SK-N-SH (cell line): ENCODE results near the gene SND1. TPM values are rescaled to one million over a fixed set of nuclear protein-coding genes. Genes with fewer than 3 reads are reported as not detected.

ENCODE experiments used
- CTCF ChIA-PET: fragments of 300-600, 350-600 bp; formaldehyde crosslinking; extraction: SDS; loops from one replicate; lab custom pipeline; 2021; lab: Yijun Ruan, JAX
- POLR2A ChIA-PET: fragments of 350-600 bp; sonication (Branson Sonifier 250); formaldehyde crosslinking; extraction: SDS; loops from one replicate; lab custom pipeline; 2020; ENCODE audit warnings: antibody characterized with exemption, inconsistent platforms; lab: Yijun Ruan, JAX
- DNase-seq: peaks from one replicate; pipeline ENCODE4 v3.0.0; 2012
- H2AFZ ChIP-seq: fragments of 200-600 bp; sonication (generic); 2 replicates; pipeline ENCODE4 v1.8.1; 2016; ENCODE audit warnings: antibody characterized with exemption, mild to moderate bottlenecking, low read depth
- H3F3A ChIP-seq: fragments of 200-600 bp; sonication (generic); replicated peaks from 2 replicates; pipeline ENCODE3; 2016; ENCODE audit warnings: antibody characterized with exemption, mild to moderate bottlenecking; ENCODE audit not compliant: insufficient read depth
- H3K27ac ChIP-seq, 2 experiments: fragments of 200-500 bp in 1 of 2; fragments of 200-600 bp in 1 of 2; sonication (Bioruptor generic) in 1 of 2; sonication (generic), shearing (Covaris generic) in 1 of 2; 2 replicates each; pipeline versions ENCODE4 v1.5.1 to v1.6.1; 2014 to 2016; ENCODE audit warnings: low read depth in 2 of 2, inconsistent platforms in 1 of 2, low read length in 1 of 2, mild to moderate bottlenecking in 1 of 2, mixed read lengths in 1 of 2
- H3K27me3 ChIP-seq: fragments of 200-600 bp; sonication (generic), shearing (Covaris generic); 2 replicates; pipeline ENCODE4 v1.6.1; 2016; ENCODE audit warnings: mixed run types; ENCODE audit not compliant: insufficient read depth
- H3K36me3 ChIP-seq, 2 experiments: fragments of 200-500 bp in 1 of 2; fragments of 200-600 bp in 1 of 2; sonication (Bioruptor generic) in 1 of 2; sonication (generic) in 1 of 2; replicated peaks in 1 of 2; 2 replicates each; pipeline versions ENCODE3 to v1.5.1; 2014 to 2016; ENCODE audit warnings: low read length in 1 of 2, mild to moderate bottlenecking in 1 of 2; ENCODE audit not compliant: insufficient read depth in 2 of 2, control insufficient read depth in 1 of 2
- H3K4me1 ChIP-seq, 2 experiments: fragments of 200-500 bp in 1 of 2; fragments of 200-600 bp in 1 of 2; sonication (Bioruptor generic) in 1 of 2; sonication (generic), shearing (Covaris generic) in 1 of 2; 2 replicates each; pipeline versions ENCODE4 v1.5.1 to v1.6.1; 2014 to 2016; ENCODE audit warnings: low read depth in 1 of 2, low read length in 1 of 2, mixed run types in 1 of 2; ENCODE audit not compliant: insufficient read depth in 2 of 2, control insufficient read depth in 1 of 2
- H3K4me2 ChIP-seq: fragments of 200-600 bp; sonication (generic), shearing (Covaris generic); 2 replicates; pipeline ENCODE4 v1.6.1; 2017; ENCODE audit warnings: mixed run types
- H3K4me3 ChIP-seq, 2 experiments: fragments of 200-500 bp in 1 of 2; fragments of 200-600 bp in 1 of 2; sonication (Bioruptor generic) in 1 of 2; sonication (generic), shearing (Covaris generic) in 1 of 2; 2 replicates each; pipeline versions ENCODE4 v1.5.1 to v1.8.1; 2014 to 2016; ENCODE audit warnings: low read depth in 2 of 2, inconsistent platforms in 1 of 2, low read length in 1 of 2, mild to moderate bottlenecking in 1 of 2, mixed read lengths in 1 of 2, moderate library complexity in 1 of 2
- H3K79me2 ChIP-seq: fragments of 200-600 bp; sonication (generic); 2 replicates; pipeline ENCODE4 v1.8.1; 2017; ENCODE audit warnings: mild to moderate bottlenecking; ENCODE audit not compliant: insufficient read depth
- H3K9ac ChIP-seq: fragments of 200-600 bp; sonication (generic); 2 replicates; pipeline ENCODE4 v1.6.1; 2017; ENCODE audit warnings: mixed run types
- H3K9me2 ChIP-seq: fragments of 200-600 bp; sonication (generic); 2 replicates; pipeline ENCODE4 v1.6.1; 2017; ENCODE audit warnings: mixed run types
- H3K9me3 ChIP-seq: fragments of 200-600 bp; sonication (generic); 2 replicates; pipeline ENCODE4 v1.6.1; 2017; ENCODE audit warnings: mixed run types, mild to moderate bottlenecking, moderate library complexity
- H4K20me1 ChIP-seq: fragments of 200-600 bp; sonication (generic); 2 replicates; pipeline ENCODE4 v1.6.1; 2017; ENCODE audit warnings: mild to moderate bottlenecking, mixed run types; ENCODE audit not compliant: insufficient read depth
- FOSL2 ChIP-seq: IDR thresholded peaks from 2 replicates; pipeline ENCODE4 v1.4.0; 2012; ENCODE audit warnings: low read depth, mild to moderate bottlenecking, moderate library complexity, borderline replicate concordance
- FOXJ3 ChIP-seq: sonication (generic); formaldehyde crosslinking; IDR thresholded peaks from 2 replicates; pipeline ENCODE4 v1.5.1; 2020; ENCODE audit warnings: mild to moderate bottlenecking, missing genetic modification reagents
- GABPA ChIP-seq: IDR thresholded peaks from 2 replicates; pipeline ENCODE4 v1.4.0; 2012; ENCODE audit warnings: low read depth, mild to moderate bottlenecking
- NRF1 ChIP-seq: IDR thresholded peaks from 2 replicates; pipeline ENCODE4 v1.6.1; 2012; ENCODE audit warnings: low read depth, mild to moderate bottlenecking, low read length
- RAD21 ChIP-seq: IDR thresholded peaks from 2 replicates; pipeline ENCODE4 v1.6.1; 2012; ENCODE audit warnings: mild to moderate bottlenecking, low read length
- RCOR1 ChIP-seq: fragments of 150-350 bp; IDR thresholded peaks from 2 replicates; pipeline ENCODE4 v1.6.1; 2017; ENCODE audit warnings: antibody characterized with exemption, low read length
- SMC3 ChIP-seq: IDR thresholded peaks from 2 replicates; pipeline ENCODE4 v1.6.1; 2012; ENCODE audit warnings: low read depth, low read length, improper control_type of control experiment
- TEAD4 ChIP-seq: IDR thresholded peaks from 2 replicates; pipeline ENCODE4 v1.4.0; 2012; ENCODE audit warnings: mild to moderate bottlenecking, borderline replicate concordance; ENCODE audit not compliant: insufficient read depth
- ZBTB33 ChIP-seq: IDR thresholded peaks from 2 replicates; pipeline ENCODE4 v1.4.0; 2012; ENCODE audit warnings: low read depth, borderline replicate concordance
- WGBS: methylation state at CpG from one replicate; pipeline ENCODE4 v1.1.6; 2017; ENCODE audit warnings: low lambda C conversion rate; 5-methylcytosine and 5-hydroxymethylcytosine counted together
- polyA plus RNA-seq, 3 experiments: library from polyadenylated mRNA; depleted of rRNA; stranded (reverse); fragments of >200 nt; gene quantifications; 2 replicates each; pipeline ENCODE4 v1.2.3, GENCODE V29; 2012
- TF ChIP-seq, protein P1 (sequence below): IDR thresholded peaks from 2 replicates; pipeline ENCODE4; 2012
- TF ChIP-seq, protein P2 (sequence below): IDR thresholded peaks from 2 replicates; pipeline ENCODE4 v1.4.0; 2012; ENCODE audit warnings: low read depth

Gene SND1
- polyA plus RNA-seq, 1 of the 3 experiments (the other 2 are of a cell fraction), result 165 TPM

- TF ChIP-seq, protein P1, sequence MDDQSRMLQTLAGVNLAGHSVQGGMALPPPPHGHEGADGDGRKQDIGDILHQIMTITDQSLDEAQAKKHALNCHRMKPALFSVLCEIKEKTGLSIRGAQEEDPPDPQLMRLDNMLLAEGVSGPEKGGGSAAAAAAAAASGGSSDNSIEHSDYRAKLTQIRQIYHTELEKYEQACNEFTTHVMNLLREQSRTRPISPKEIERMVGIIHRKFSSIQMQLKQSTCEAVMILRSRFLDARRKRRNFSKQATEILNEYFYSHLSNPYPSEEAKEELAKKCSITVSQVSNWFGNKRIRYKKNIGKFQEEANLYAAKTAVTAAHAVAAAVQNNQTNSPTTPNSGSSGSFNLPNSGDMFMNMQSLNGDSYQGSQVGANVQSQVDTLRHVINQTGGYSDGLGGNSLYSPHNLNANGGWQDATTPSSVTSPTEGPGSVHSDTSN, result no peak
- TF ChIP-seq ZBTB33, result no peak
Measured at GRCh38 chr7:128014811-128015210, 362.8 kb downstream of the SND1 start (continued).

- Histone ChIP-seq H3F3A (peaks cover 23% of the 10 kb centered on the region), H3K4me3 (no peak overlapping the region), H3K4me1 (peaks cover 24 to 42% of the 10 kb centered on the region in 2 experiments; a peak in 3 of 4 replicates), H3K27me3 (no peaks in the 10 kb centered on the region), H3K9ac (no peak overlapping the region), H3K36me3 (peaks cover 16 to 27% of the 10 kb centered on the region in 2 experiments), H3K4me2 (no peak overlapping the region), H3K79me2 (peaks cover 6% of the 10 kb centered on the region; the same call in 1 of the 2 replicates), H2AFZ (no peak overlapping the region), H3K9me2 (no peaks in the 10 kb centered on the region), H4K20me1 (peaks cover 38% of the 10 kb centered on the region), H3K27ac (no peak overlapping the region), H3K9me3 (no peaks in the 10 kb centered on the region)
- no peak for DNase-seq
- 90% methylated on average over 6 of the region's 6 CpGs for WGBS
- ChIA-PET POLR2A (interaction anchor here (1.5 kb wide), 1 partner anchor 149 kb away, joined by 3 read pairs; no protein-coding TSS in a partner anchor), CTCF (interaction anchor here (0.6 to 7.6 kb wide), 9 partner anchors 12 to 721 kb away, joined by 3 to 63 read pairs (median 5); partner anchors contain the start of gene LRRC4)
- TF ChIP-seq SMC3 (peak; percentile 2; the same call in 1 of the 2 replicates), RCOR1 (no peak), FOXJ3 (CRISPR knock-in tag) (no peak), FOSL2 (no peak), GABPA (no peak), NRF1 (no peak), TEAD4 (no peak), RAD21 (peak; percentile 36)
- TF ChIP-seq, protein P2, sequence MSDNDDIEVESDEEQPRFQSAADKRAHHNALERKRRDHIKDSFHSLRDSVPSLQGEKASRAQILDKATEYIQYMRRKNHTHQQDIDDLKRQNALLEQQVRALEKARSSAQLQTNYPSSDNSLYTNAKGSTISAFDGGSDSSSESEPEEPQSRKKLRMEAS, result no peak
Measured at GRCh38 chr7:128017460-128017859, 365.5 kb downstream of the SND1 start.
